ENCODE measurements around the gene MLC1.

- no peak for TF ChIP-seq CTCF (IDR thresholded peaks at IDR 0.05)
- no peak for TF ChIP-seq POLR2AphosphoS5 (IDR thresholded peaks at IDR 0.05; ENCODE audit: low read depth, low read length)
- no peak for TF ChIP-seq TCF7L2 (IDR thresholded peaks at IDR 0.05; ENCODE audit: low read depth, low read length)
- TF ChIP-seq SIN3A (IDR thresholded peaks at IDR 0.05; ENCODE audit: borderline replicate concordance, insufficient read depth, low read depth, low read length) = no peak
These were observed 52.2 kb downstream of the MLC1 start for GRCh38 chr22:50032941-50033601.
